Stimulated activated CD4-positive, alpha-beta T cell treated with anti-CD3 and anti-CD28 coated beads, TNF-alpha, amount 100 ng/mL, for 4 hours (primary cell): ENCODE data around the gene CTSA.

Experiments used
- DNase-seq, 3 experiments: peaks; one replicate each; pipeline ENCODE4 v3.0.0-alpha.2; 2020; ENCODE audit warnings: low read depth in 3 of 3

Gene CTSA

DNA sequence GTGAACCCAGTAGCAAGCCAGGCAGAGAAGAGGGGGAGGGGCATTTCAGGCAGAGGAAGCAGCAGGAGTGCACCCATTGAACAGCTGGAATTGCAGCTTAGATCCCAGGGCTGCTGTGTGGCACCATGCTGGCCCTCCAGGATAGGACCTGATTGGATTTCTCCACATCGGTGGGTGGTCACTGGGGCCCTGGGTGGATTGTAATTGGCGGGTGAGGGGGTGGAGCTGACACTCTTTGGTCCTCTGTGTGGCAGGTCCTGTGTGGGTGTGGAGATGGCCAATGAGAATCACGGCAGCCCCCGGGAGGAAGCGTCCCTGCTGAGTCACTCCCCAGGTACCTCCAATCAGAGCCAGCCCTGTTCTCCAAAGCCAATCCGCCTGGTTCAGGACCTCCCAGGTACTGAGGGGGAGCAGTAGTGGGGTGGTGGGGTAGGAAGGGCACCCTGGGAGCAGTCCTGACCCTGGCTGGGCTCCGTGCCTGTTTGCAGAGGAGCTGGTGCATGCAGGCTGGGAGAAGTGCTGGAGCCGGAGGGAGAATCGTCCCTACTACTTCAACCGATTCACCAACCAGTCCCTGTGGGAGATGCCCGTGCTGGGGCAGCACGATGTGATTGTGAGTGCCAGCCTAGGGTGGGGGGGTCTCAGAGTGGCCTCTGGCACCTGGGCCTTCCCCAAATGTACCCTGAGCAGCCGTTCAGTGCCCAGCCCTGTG, 47.7 kb downstream of the CTSA start:
- no peak for DNase-seq

DNA sequence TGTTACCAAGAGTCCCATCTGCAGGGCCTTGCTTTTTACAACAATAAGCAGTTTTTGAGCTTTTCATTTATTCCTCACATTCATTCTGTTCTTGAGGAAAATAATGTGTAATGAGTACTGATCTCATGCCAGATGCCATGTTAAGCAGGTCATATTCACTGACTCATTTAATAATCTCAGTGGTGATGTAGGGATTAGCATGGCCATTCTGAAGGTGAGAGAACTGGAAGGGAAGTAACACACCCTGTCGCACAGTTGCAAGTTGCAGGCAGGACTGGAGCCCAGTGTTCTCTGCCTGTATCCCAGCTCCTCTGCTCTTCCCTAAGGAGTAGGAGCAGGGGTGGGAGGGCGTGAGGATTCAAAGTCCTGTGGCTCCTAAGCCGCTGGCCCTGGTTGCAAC, 48.9 kb downstream of the CTSA start:
- no peak for DNase-seq

DNA sequence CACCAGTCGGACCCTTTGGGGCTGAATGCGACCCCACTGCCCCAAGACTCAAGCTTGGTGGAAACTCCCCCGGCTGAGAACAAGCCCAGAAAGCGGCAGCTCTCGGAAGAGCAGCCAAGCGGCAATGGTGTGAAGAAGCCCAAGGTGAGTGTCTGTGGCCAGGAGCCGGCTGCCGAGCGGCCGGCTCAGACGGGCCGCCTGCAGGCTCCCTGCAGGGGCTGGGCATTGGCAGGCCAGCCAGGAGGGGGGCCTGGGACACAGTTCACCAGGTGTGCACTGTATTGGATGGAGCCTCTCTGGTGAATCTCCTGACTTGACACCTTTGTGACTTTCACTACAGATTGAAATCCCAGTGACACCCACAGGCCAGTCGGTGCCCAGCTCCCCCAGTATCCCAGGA, 49.3 kb downstream of the CTSA start:
- DNase-seq = no peak

DNA sequence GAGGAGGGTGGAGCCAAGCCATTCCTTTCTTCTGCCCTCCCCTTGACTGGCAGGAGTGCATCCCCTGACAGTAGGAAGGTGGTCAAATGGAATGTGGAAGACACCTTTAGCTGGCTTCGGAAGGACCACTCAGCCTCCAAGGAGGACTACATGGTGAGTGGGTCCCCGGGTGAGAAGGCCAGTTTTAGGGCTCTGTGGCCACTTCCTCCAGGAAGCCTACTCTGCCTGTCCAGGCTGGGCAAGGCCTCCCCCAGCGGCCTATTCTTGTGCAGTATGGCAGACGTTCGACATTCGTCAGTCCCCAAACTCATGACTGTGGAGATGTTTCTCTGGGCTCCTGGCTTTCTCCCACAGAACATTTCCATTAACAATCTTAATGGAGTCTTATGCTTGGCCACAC, 52.5 kb downstream of the CTSA start:
- no peak for DNase-seq

DNA sequence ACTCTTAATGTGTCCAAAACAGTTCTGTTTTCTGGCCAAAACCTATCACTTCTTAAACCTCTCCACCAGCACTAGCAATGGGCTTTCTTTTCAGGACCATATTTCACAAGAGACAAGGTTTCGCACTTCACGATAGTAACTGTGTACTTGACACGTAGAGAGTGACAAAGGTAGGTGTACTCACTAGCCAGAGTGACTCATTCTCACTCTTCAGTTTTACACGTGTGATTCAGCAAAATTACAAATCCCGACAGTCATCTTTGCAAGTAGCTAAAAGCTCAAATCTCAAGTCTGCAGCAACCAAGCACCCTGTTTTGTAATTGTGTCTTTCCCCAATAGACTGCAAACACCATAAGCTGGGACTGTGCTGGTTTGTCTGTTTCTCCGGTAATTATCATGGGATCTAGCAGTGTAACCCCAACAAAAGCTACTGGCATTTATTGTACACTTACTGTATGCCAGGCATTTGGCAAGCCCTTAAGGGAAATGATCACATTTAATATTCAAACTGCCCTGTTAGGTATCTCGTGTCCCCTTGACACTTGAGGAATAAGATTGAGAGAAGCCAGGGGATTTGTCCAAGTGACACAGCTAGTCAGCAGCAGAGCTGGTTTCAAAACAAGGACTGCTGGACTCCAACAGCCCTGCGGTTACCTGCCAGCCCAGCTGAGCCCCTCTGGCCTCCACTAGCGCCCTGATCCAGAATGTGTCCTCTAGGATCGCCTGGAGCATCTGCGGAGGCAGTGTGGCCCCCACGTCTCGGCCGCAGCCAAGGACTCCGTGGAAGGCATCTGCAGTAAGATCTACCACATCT, 53.2 kb downstream of the CTSA start:
- DNase-seq = no peak

DNA sequence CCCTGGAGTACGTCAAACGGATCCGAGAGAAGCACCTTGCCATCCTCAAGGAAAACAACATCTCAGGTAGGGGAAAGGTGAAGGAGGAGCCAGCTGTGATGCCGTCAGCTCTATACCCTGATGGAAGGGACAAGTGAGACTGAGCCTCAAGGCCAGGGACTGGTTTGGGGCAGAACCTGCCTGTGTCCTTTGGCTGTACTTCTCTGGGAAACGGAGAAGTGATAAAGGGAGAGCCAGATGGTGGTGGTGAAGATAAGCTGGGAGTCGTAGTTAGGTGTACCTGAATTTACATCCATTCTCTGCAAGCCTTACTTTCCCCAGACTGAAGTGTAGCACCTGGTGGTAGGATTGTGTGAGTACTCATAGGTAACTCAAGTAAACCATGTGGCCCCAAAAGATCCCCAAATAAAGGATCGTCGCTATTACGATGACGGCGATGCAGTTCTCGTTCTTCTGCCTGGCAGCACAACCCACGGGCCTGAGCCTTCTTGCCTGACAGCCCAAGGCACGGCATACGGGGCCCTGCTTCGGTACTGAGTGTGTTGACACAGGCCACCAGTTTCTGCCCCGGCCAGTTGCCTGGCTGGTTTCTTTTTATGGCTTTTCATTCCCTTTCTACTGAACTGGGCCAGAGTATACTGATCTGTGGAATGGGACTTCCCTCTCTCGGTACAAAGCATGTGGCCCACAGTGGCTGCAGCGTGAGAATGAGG, 54.0 kb downstream of the CTSA start:
- no peak for DNase-seq

DNA sequence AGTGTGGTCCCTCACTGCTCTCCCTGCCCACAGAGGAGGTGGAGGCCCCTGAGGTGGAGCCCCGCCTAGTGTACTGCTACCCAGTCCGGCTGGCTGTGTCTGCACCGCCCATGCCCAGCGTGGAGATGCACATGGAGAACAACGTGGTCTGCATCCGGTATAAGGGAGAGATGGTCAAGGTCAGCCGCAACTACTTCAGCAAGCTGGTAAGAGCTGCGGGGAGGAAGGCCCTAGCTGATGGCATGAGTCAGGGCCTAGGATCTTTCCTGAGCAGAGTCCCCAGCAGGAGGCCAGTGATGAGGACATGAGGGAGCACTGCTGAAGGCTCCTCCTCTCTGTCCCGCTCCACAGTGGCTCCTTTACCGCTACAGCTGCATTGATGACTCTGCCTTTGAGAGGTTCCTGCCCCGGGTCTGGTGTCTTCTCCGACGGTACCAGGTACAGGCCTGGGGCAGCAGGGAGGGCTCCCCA, 54.6 kb downstream of the CTSA start:
- DNase-seq = no peak

DNA sequence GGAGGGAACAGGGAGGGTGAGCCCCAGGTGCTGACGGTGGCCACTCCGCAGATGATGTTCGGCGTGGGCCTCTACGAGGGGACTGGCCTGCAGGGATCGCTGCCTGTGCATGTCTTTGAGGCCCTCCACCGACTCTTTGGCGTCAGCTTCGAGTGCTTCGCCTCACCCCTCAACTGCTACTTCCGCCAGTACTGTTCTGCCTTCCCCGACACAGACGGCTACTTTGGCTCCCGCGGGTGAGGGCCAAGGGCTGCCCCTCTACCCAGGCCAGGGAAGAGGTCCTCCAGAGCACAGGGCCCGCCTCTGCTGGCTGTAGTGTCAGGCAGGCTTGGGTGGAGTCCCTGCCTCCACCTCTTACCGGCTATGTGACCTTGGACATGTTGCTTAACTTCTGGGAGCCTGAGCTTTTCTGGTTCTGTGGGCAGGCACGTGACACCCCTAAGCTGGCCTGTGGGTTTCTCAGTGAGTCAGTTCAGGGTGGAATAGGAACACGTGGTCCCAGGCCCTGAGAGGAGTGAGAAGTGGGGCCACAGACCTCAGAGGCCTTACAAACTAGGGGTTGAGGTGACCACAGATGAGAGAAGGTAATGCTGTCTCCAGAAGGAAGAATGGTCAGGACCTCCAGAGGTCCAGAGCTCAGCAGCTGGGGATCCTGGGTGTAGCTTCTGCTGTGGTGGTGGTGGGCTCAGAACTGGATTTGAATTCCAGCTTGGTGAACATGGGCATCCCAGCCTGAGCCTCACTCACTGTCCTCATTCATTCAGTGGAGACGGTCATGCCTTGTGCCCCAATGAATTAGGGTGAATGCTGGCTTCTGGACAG, 55.2 kb downstream of the CTSA start:
- no peak for DNase-seq

DNA sequence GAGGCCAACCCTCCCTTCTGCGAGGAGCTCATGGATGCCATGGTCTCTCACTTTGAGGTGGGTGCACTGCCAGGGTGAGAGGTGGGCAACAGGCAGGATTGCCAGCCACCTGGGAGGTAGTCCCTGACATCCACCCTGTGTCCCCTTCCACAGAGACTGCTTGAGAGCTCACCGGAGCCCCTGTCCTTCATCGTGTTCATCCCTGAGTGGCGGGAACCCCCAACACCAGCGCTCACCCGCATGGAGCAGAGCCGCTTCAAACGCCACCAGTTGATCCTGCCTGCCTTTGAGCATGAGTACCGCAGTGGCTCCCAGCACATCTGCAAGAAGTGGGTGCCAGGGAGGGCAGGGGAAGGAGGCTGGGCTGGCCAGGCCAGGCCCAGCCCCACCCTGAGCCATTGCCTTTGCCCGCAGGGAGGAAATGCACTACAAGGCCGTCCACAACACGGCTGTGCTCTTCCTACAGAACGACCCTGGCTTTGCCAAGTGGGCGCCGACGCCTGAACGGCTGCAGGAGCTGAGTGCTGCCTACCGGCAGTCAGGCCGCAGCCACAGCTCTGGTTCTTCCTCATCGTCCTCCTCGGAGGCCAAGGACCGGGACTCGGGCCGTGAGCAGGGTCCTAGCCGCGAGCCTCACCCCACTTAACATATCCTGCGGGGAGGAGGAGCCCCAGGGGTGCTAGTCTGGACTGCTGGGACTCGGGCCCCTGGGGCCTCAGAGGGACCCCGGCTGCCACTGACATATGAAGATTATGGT, 56.2 kb downstream of the CTSA start:
- no peak for DNase-seq

DNA sequence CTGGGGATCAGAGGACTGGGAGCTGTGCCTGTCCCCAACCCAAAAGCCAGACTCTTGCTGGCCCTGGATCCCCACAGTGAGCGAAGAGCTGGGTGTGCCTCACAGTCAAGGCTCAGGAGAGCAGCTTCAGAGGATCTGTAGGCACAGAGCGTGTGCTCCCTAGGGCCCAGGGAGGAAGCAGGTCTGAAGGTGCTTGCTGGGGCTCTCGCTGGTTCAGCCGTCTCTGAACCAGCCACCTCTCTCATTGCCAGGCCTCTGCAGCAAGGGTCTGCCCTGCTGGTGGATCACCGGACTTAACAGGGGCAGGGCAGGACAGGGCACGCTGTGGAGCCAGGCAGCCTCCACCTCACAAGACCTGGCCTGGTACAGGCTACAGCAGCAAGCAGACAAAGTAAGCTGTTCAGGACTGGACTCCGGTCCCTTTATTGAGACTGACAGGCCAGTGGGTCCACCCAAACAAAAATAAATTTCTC, 57.2 kb downstream of the CTSA start:
- DNase-seq = no peak
